ENCODE measurements around the gene GRIN2C.

DNA sequence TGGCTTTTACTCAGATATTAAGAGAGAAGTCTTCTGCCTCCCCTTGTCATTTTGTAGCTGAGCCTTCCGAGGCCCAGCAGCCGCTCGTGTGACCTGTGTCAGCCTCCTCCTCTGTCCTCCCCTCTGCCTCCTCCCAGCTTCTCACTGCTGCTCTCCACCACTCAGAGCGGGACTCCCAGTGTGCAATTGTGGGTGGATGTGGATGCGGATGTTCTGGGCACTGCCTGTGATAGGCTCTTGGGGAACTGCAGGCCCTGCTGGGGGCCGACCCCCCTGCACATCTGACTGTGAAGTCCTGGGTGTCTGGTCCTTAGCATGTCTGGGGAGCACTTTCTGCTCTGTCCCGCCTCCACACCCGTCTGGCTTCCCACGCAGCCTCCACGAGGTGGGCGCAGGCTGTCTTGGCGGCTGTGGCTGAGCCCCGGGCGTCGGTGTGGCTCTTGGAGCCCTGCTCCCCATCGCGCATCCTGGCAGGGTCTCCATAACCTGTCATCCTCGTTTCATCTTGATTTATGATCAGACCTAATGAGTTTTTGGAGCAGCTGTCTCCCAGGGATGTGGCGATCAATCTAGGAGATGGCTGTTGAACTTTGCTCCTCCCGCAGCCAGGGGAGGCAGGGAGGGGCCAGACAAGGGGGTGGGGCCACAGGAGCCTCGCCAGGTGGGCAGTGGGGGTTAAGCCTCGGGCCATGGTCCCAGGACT is 28.1 kb downstream of the GRIN2C start:
- TF ChIP-seq, protein P1, sequence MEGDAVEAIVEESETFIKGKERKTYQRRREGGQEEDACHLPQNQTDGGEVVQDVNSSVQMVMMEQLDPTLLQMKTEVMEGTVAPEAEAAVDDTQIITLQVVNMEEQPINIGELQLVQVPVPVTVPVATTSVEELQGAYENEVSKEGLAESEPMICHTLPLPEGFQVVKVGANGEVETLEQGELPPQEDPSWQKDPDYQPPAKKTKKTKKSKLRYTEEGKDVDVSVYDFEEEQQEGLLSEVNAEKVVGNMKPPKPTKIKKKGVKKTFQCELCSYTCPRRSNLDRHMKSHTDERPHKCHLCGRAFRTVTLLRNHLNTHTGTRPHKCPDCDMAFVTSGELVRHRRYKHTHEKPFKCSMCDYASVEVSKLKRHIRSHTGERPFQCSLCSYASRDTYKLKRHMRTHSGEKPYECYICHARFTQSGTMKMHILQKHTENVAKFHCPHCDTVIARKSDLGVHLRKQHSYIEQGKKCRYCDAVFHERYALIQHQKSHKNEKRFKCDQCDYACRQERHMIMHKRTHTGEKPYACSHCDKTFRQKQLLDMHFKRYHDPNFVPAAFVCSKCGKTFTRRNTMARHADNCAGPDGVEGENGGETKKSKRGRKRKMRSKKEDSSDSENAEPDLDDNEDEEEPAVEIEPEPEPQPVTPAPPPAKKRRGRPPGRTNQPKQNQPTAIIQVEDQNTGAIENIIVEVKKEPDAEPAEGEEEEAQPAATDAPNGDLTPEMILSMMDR (IDR thresholded peaks at IDR 0.05): no peak
- TF ChIP-seq POLR2AphosphoS5 (IDR thresholded peaks at IDR 0.05): no peak
- TF ChIP-seq POLR2A (IDR thresholded peaks at IDR 0.05): no peak

Measured in prostate gland (tissue), 2 donors.